ENCODE data around the gene TP53I11.

The TP53I11 gene

GRCh38 chr11:44993971-44994704 lies 43.5 kb upstream of the TP53I11 start:
- ATAC-seq, result no peak
- TF ChIP-seq TOX (CRISPR knock-in tag; IDR thresholded peaks at IDR 0.05; ENCODE audit: borderline replicate concordance) (no peak), CSDC2 (CRISPR knock-in tag; IDR thresholded peaks at IDR 0.05) (no peak), ZNF8 (CRISPR knock-in tag; IDR thresholded peaks at IDR 0.05) (no peak), SNAI2 (CRISPR knock-in tag; IDR thresholded peaks at IDR 0.05) (no peak), PPARA (CRISPR knock-in tag; IDR thresholded peaks at IDR 0.05; ENCODE audit: borderline replicate concordance) (no peak), POU6F1 (CRISPR knock-in tag; IDR thresholded peaks at IDR 0.05; ENCODE audit: borderline replicate concordance, low read depth) (no peak), OSR1 (CRISPR knock-in tag; IDR thresholded peaks at IDR 0.05) (no peak), ZNF70 (CRISPR knock-in tag; IDR thresholded peaks at IDR 0.05) (no peak), ARNTL (CRISPR knock-in tag; IDR thresholded peaks at IDR 0.05; ENCODE audit: borderline replicate concordance, low read depth) (no peak), RARB (CRISPR knock-in tag; IDR thresholded peaks at IDR 0.05) (no peak)

- TF ChIP-seq OSR1 (CRISPR knock-in tag; IDR thresholded peaks at IDR 0.05) (no peak), ZFP30 (CRISPR knock-in tag; IDR thresholded peaks at IDR 0.05) (no peak), ISL1 (CRISPR knock-in tag; IDR thresholded peaks at IDR 0.05) (0 out of 2 replicates have a peak, but pooled peaks have one; percentile 12)
Measured at GRCh38 chr11:44992774-44993173, 42.1 kb upstream of the TP53I11 start.

GRCh38 chr11:44992181-44992582 lies 41.5 kb upstream of the TP53I11 start:
- no peak for TF ChIP-seq ZC3H10 (CRISPR knock-in tag; IDR thresholded peaks at IDR 0.05)
- no peak for ATAC-seq

More at GRCh38 chr11:44992774-44993173, 42.1 kb upstream of the TP53I11 start:
- ATAC-seq, result no peak

- ATAC-seq, result no peak
Measured at GRCh38 chr11:44990665-44991064, 40.0 kb upstream of the TP53I11 start.

More at GRCh38 chr11:44990665-44991064, 40.0 kb upstream of the TP53I11 start:
- TF ChIP-seq CSRNP3 (CRISPR knock-in tag; IDR thresholded peaks at IDR 0.05) (no peak), ZNF8 (CRISPR knock-in tag; IDR thresholded peaks at IDR 0.05) (no peak), ZFP30 (CRISPR knock-in tag; IDR thresholded peaks at IDR 0.05) (no peak), ZFP3 (CRISPR knock-in tag; IDR thresholded peaks at IDR 0.05) (no peak), TSHZ2 (CRISPR knock-in tag; IDR thresholded peaks at IDR 0.05) (no peak), RARB (CRISPR knock-in tag; IDR thresholded peaks at IDR 0.05) (no peak), SNAI2 (CRISPR knock-in tag; IDR thresholded peaks at IDR 0.05) (no peak), ISL1 (CRISPR knock-in tag; IDR thresholded peaks at IDR 0.05) (no peak), TCF4 (CRISPR knock-in tag; IDR thresholded peaks at IDR 0.05; ENCODE audit: borderline replicate concordance) (no peak), PATZ1 (CRISPR knock-in tag; IDR thresholded peaks at IDR 0.05; ENCODE audit: borderline replicate concordance) (no peak), CREB5 (CRISPR knock-in tag; IDR thresholded peaks at IDR 0.05; ENCODE audit: low read depth) (no peak), ZC3H10 (CRISPR knock-in tag; IDR thresholded peaks at IDR 0.05) (no peak), CSDC2 (CRISPR knock-in tag; IDR thresholded peaks at IDR 0.05) (no peak), ZNF70 (CRISPR knock-in tag; IDR thresholded peaks at IDR 0.05) (no peak), GLIS3 (CRISPR knock-in tag; IDR thresholded peaks at IDR 0.05) (no peak), OSR1 (CRISPR knock-in tag; IDR thresholded peaks at IDR 0.05) (no peak), BACH2 (CRISPR knock-in tag; IDR thresholded peaks at IDR 0.05; ENCODE audit: borderline replicate concordance) (no peak)
